Measurements from ENCODE around the gene IGSF5. TPM values are rescaled to one million over a fixed set of nuclear protein-coding genes. Genes with fewer than 3 reads are reported as not detected.

IGSF5 gene
- total RNA-seq, 2 experiments from 2014 or later, result not detected

GRCh38 chr21:39707316-39707715 is 37.7 kb upstream of the IGSF5 start:
- POLR2A ChIA-PET, result interaction anchor here (0.7 kb wide), 1 partner anchor 78 kb away, joined by 3 read pairs; no protein-coding TSS in a partner anchor
- CTCF ChIA-PET (ENCODE audit: unreplicated experiment), result no interaction called here

GRCh38 chr21:39710866-39711265 is 34.1 kb upstream of the IGSF5 start:
- Histone ChIP-seq H3K4me3 (ENCODE audit: low read depth, low read length, poor library complexity, severe bottlenecking) (no peak overlapping the region), H3K79me2 (ENCODE audit: insufficient read depth, low read depth, low read length) (no peaks in the 10 kb centered on the region), H3K9me2 (ENCODE audit: insufficient read depth, low read length) (no peaks in the 10 kb centered on the region), H4K20me1 (ENCODE audit: insufficient read depth, low read length) (no peaks in the 10 kb centered on the region), H3K36me3 (ENCODE audit: insufficient read depth, low read length) (no peaks in the 10 kb centered on the region), H3K4me2 (ENCODE audit: low read length) (no peak overlapping the region), H3K4me1 (ENCODE audit: insufficient read depth, low read length, poor library complexity, severe bottlenecking) (no peaks in the 10 kb centered on the region), H2AFZ (ENCODE audit: low read length) (no peak overlapping the region), H3K27ac (ENCODE audit: low read depth, low read length, poor library complexity, severe bottlenecking) (no peak overlapping the region), H3K9me3 (ENCODE audit: low read length) (no peaks in the 10 kb centered on the region)
- no peak for DNase-seq (ENCODE audit: low spot score)
- CTCF ChIA-PET (ENCODE audit: unreplicated experiment), result no interaction called here
- no TSS peak for BruUV-seq (replicated peaks)
- TF ChIP-seq CTCF (conservative IDR thresholded peaks at IDR 0.05; ENCODE audit: low read length) (no peak), EZH2phosphoT487 (IDR thresholded peaks at IDR 0.05; ENCODE audit: borderline replicate concordance, low read depth, low read length) (no peak)
- POLR2A ChIA-PET, result interaction anchor here (1.0 kb wide), 1 partner anchor 188 kb away, joined by 3 read pairs; no protein-coding TSS in a partner anchor
- intact Hi-C loops (cut with micrococcal nuclease; ENCODE audit: unreplicated experiment), result no loop called here

More at GRCh38 chr21:39707316-39707715, 37.7 kb upstream of the IGSF5 start:
- DNase-seq (ENCODE audit: low spot score), result no peak
- no peaks in the 10 kb centered on the region for H4K20me1 ChIP-seq (ENCODE audit: insufficient read depth, low read length)
- H3K79me2 ChIP-seq (ENCODE audit: insufficient read depth, low read depth, low read length), result no peaks in the 10 kb centered on the region
- no peaks in the 10 kb centered on the region for H3K36me3 ChIP-seq (ENCODE audit: insufficient read depth, low read length)
- no peaks in the 10 kb centered on the region for H3K9me2 ChIP-seq (ENCODE audit: insufficient read depth, low read length)
- H3K4me1 ChIP-seq (ENCODE audit: insufficient read depth, low read length, poor library complexity, severe bottlenecking), result no peaks in the 10 kb centered on the region
- no peak overlapping the region for H3K27ac ChIP-seq (ENCODE audit: low read depth, low read length, poor library complexity, severe bottlenecking)
- TF ChIP-seq CTCF (conservative IDR thresholded peaks at IDR 0.05; ENCODE audit: low read length), result no peak
- TF ChIP-seq EZH2phosphoT487 (IDR thresholded peaks at IDR 0.05; ENCODE audit: borderline replicate concordance, low read depth, low read length), result no peak
- H3K4me3 ChIP-seq (ENCODE audit: low read depth, low read length, poor library complexity, severe bottlenecking), result no peak overlapping the region
- H3K9me3 ChIP-seq (ENCODE audit: low read length), result no peaks in the 10 kb centered on the region
- BruUV-seq (replicated peaks), result no TSS peak
- intact Hi-C loops (cut with micrococcal nuclease; ENCODE audit: unreplicated experiment), result no loop called here
- H2AFZ ChIP-seq (ENCODE audit: low read length), result no peak overlapping the region
- H3K4me2 ChIP-seq (ENCODE audit: low read length), result no peak overlapping the region

- BruUV-seq (replicated peaks), result no TSS peak
- H3K36me3 ChIP-seq (ENCODE audit: insufficient read depth, low read length), result no peaks in the 10 kb centered on the region
- TF ChIP-seq CTCF (conservative IDR thresholded peaks at IDR 0.05; ENCODE audit: low read length), result no peak
- no peaks in the 10 kb centered on the region for H3K4me1 ChIP-seq (ENCODE audit: insufficient read depth, low read length, poor library complexity, severe bottlenecking)
- DNase-seq (ENCODE audit: low spot score), result no peak
- no peaks in the 10 kb centered on the region for H3K9me2 ChIP-seq (ENCODE audit: insufficient read depth, low read length)
- no peaks in the 10 kb centered on the region for H3K9me3 ChIP-seq (ENCODE audit: low read length)
- H4K20me1 ChIP-seq (ENCODE audit: insufficient read depth, low read length), result no peaks in the 10 kb centered on the region
- POLR2A ChIA-PET, result no interaction called here
- H3K79me2 ChIP-seq (ENCODE audit: insufficient read depth, low read depth, low read length), result no peaks in the 10 kb centered on the region
- H3K27ac ChIP-seq (ENCODE audit: low read depth, low read length, poor library complexity, severe bottlenecking), result no peak overlapping the region
- H3K4me2 ChIP-seq (ENCODE audit: low read length), result no peak overlapping the region
- CTCF ChIA-PET (ENCODE audit: unreplicated experiment), result no interaction called here
- no peak overlapping the region for H2AFZ ChIP-seq (ENCODE audit: low read length)
- H3K4me3 ChIP-seq (ENCODE audit: low read depth, low read length, poor library complexity, severe bottlenecking), result no peak overlapping the region
- intact Hi-C loops (cut with micrococcal nuclease; ENCODE audit: unreplicated experiment), result no loop called here
Observed at GRCh38 chr21:39712273-39712672, 32.7 kb upstream of the IGSF5 start.
